Esophagus muscularis mucosa (tissue), 4 donors: ENCODE data around the gene ZNF316. TPM values are rescaled to one million over a fixed set of nuclear protein-coding genes. Genes with fewer than 3 reads are reported as not detected.

ENCODE experiments used
- DNase-seq: peaks from one replicate; pipeline ENCODE4 v3.0.0-alpha.2; 2017; ENCODE audit errors: extremely low spot score
- H3K27ac ChIP-seq, 4 donors: fragments of 200-600 bp; sonication (generic); replicated peaks in 1 of 4; 1 replicate in 3 of 4; 2 replicates in 1 of 4; pipeline ENCODE4 v1.5.1; 2016 to 2019; ENCODE audit warnings: mild to moderate bottlenecking in 1 of 4
- H3K27me3 ChIP-seq, 4 donors: fragments of 200-600 bp; sonication (generic); one replicate each; pipeline versions ENCODE4 v1.5.1 to v1.6.0; 2016 to 2019
- H3K36me3 ChIP-seq, 4 donors: fragments of 200-600 bp; sonication (generic); one replicate each; pipeline ENCODE4 v1.5.1; 2016 to 2019
- H3K4me1 ChIP-seq, 4 donors: fragments of 200-600 bp; sonication (generic); one replicate each; pipeline ENCODE4 v1.5.1; 2016 to 2019
- H3K4me3 ChIP-seq, 4 donors: fragments of 200-600 bp; sonication (generic); 1 replicate in 2 of 4; 2 replicates in 2 of 4; pipeline ENCODE4 v1.5.1; 2016 to 2019; ENCODE audit warnings: mild to moderate bottlenecking in 4 of 4, moderate library complexity in 1 of 4
- H3K9me3 ChIP-seq, 4 donors: fragments of 200-600 bp; sonication (generic); 1 replicate in 3 of 4; 2 replicates in 1 of 4; pipeline ENCODE4 v1.5.1; 2016 to 2019
- EP300 ChIP-seq: sonication (generic); formaldehyde crosslinking; IDR thresholded peaks from one replicate; pipeline ENCODE4 v1.6.1; 2017; ENCODE audit warnings: antibody characterized with exemption
- POLR2A ChIP-seq: fragments of 450-650 bp; IDR thresholded peaks from one replicate; pipeline ENCODE4 v1.6.1; 2017; ENCODE audit warnings: antibody characterized with exemption, moderate library complexity, mild to moderate bottlenecking, low read depth
- POLR2AphosphoS5 ChIP-seq, 2 donors: sonication (generic); formaldehyde crosslinking; IDR thresholded peaks; one replicate each; pipeline ENCODE4 v1.6.1; 2017; ENCODE audit warnings: antibody characterized with exemption in 2 of 2
- WGBS: methylation state at CpG from one replicate; pipeline ENCODE4 v1.1.5; 2018; 5-methylcytosine and 5-hydroxymethylcytosine counted together
- intact Hi-C: fragments of 100-400 bp; cut with DNase I; formaldehyde crosslinking; loops from one replicate; pipeline ENCODE4 v1.15.1; 2023
- total RNA-seq, 4 donors: library from RNA; depleted of rRNA; stranded (reverse); fragments of >200 nt; gene quantifications; one replicate each; pipeline versions ENCODE4 v1.1.0 to v1.2.1, GENCODE V29; 2016
- TF ChIP-seq, protein P1 (sequence below), 3 experiments: fragments of 200-600 bp in 2 of 3; fragments of 450-650 bp in 1 of 3; sonication (generic) in 2 of 3; IDR thresholded peaks; one replicate each; pipeline ENCODE4 v1.5.1; 2017 to 2019; ENCODE audit warnings: antibody characterized with exemption in 3 of 3, mild to moderate bottlenecking in 2 of 3, moderate library complexity in 1 of 3

ZNF316 gene
- total RNA-seq, 4 donors from 2014 or later, result 24.0 to 38.9 (median 30.8) TPM

- DNase-seq, result no peak
- Histone ChIP-seq H3K4me1 (peaks cover 0 to 12% (median 5%) of the 10 kb centered on the region in 4 donors), H3K27ac (no peak overlapping the region), H3K4me3 (no peak overlapping the region), H3K36me3 (peaks cover 28 to 99% (median 85%) of the 10 kb centered on the region in 4 donors), H3K27me3 (no peaks in the 10 kb centered on the region), H3K9me3 (no peaks in the 10 kb centered on the region)
- TF ChIP-seq, protein P1, sequence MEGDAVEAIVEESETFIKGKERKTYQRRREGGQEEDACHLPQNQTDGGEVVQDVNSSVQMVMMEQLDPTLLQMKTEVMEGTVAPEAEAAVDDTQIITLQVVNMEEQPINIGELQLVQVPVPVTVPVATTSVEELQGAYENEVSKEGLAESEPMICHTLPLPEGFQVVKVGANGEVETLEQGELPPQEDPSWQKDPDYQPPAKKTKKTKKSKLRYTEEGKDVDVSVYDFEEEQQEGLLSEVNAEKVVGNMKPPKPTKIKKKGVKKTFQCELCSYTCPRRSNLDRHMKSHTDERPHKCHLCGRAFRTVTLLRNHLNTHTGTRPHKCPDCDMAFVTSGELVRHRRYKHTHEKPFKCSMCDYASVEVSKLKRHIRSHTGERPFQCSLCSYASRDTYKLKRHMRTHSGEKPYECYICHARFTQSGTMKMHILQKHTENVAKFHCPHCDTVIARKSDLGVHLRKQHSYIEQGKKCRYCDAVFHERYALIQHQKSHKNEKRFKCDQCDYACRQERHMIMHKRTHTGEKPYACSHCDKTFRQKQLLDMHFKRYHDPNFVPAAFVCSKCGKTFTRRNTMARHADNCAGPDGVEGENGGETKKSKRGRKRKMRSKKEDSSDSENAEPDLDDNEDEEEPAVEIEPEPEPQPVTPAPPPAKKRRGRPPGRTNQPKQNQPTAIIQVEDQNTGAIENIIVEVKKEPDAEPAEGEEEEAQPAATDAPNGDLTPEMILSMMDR (IDR thresholded peaks at IDR 0.05), result no peak
- TF ChIP-seq POLR2AphosphoS5 (IDR thresholded peaks at IDR 0.05) (no peak), POLR2A (no peak)
- intact Hi-C loops, result no loop called here
- 98% methylated on average over 6 of the region's 10 CpGs for WGBS
Observed at GRCh38 chr7:6644728-6645127, 7.6 kb downstream of the ZNF316 start.

- Histone ChIP-seq H3K9me3 (no peaks in the 10 kb centered on the region), H3K36me3 (peaks cover 28 to 100% (median 96%) of the 10 kb centered on the region in 4 donors), H3K27ac (no peak overlapping the region), H3K27me3 (no peaks in the 10 kb centered on the region), H3K4me1 (no peaks in the 10 kb centered on the region), H3K4me3 (no peak overlapping the region)
- intact Hi-C loops, result no loop called here
- no peak for DNase-seq
- TF ChIP-seq POLR2AphosphoS5 (IDR thresholded peaks at IDR 0.05), result no peak
- TF ChIP-seq, protein P1 (IDR thresholded peaks at IDR 0.05), result no peak
- TF ChIP-seq EP300, result no peak
- TF ChIP-seq POLR2A, result no peak
- 77% methylated on average over 3 of the region's 8 CpGs for WGBS
Observed at GRCh38 chr7:6646465-6646864, 9.3 kb downstream of the ZNF316 start.

DNA sequence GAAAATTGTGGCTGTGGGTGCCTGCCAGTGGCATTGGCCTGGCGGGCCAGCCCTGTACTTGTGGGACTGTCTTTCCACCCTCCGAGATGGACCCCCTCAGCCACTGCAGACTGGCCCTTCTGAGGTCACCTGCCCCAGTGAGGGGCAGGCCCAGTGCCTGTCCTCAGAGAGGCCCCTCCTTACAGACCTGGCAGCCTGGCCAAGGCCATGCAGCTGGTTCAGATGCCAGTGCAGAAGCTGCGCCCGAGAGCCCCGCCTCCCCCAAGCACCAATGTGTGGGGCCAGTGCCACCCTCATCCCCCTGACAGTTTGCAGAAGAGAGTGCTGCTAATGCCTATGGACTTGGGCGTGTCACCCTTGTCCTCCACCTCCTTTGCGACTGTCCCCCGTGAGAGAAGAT, 10.0 kb downstream of the ZNF316 start:
- 100% methylated on average over 3 of the region's 8 CpGs for WGBS
- H3K36me3 ChIP-seq, result peaks cover 33 to 100% (median 96%) of the 10 kb centered on the region in 4 donors

DNA sequence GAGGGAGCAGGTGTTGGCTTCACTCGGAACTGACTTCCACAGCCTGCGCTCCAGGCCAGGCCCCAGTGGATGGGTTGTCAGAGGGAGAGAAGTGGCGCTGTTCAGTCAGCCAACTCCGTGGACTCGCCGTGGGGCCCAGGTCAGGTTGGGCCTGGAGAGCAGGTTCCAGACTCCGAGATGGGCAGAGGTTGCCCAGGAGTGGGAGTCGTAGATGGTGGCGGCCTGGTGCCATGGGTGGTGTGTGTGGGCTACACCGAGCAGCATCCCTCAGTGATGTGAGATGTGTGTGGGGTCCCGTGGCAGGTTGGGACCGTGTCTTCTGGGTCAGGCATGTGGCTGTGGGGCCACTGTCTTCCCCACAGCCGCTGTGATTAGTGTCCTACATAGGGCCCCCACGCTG, 10.4 kb downstream of the ZNF316 start:
- H3K4me3 ChIP-seq, result no peak overlapping the region
- no peak for DNase-seq
- H3K4me1 ChIP-seq, result no peaks in the 10 kb centered on the region
- peaks cover 0 to 3% (median 0%) of the 10 kb centered on the region in 4 donors for H3K9me3 ChIP-seq
- no peaks in the 10 kb centered on the region for H3K27me3 ChIP-seq
- no peak for TF ChIP-seq POLR2AphosphoS5 (IDR thresholded peaks at IDR 0.05)
- TF ChIP-seq, protein P1 (IDR thresholded peaks at IDR 0.05), result no peak
- no peak for TF ChIP-seq POLR2A
- no peak for TF ChIP-seq EP300
- 91% methylated on average over 6 of the region's 14 CpGs for WGBS
- peaks cover 38 to 100% (median 96%) of the 10 kb centered on the region in 4 donors for H3K36me3 ChIP-seq
- intact Hi-C loops, result no loop called here
- no peak overlapping the region for H3K27ac ChIP-seq

More for the DNA sequence above, 10.0 kb downstream of the ZNF316 start:
- Histone ChIP-seq H3K27ac (no peak overlapping the region), H3K4me1 (no peaks in the 10 kb centered on the region), H3K9me3 (peaks cover 0 to 3% (median 0%) of the 10 kb centered on the region in 4 donors), H3K4me3 (no peak overlapping the region), H3K27me3 (no peaks in the 10 kb centered on the region)
- DNase-seq, result no peak
- TF ChIP-seq EP300 (no peak), POLR2AphosphoS5 (IDR thresholded peaks at IDR 0.05) (no peak)
- TF ChIP-seq, protein P1 (IDR thresholded peaks at IDR 0.05), result no peak
- intact Hi-C loops, result no loop called here
